GM21723 (cell line): ENCODE data around the gene HAUS8.

ENCODE experiments used
- ATAC-seq: cut with Tn5 transposase; IDR thresholded peaks from one replicate; pipeline ENCODE4 v1.9.1; 2021; ENCODE audit warnings: mild to moderate bottlenecking, moderate library complexity; ENCODE audit not compliant: unreplicated experiment

Gene HAUS8

GRCh38 chr19:17076543-17076991 is 1.3 kb upstream of the HAUS8 start:
- no peak for ATAC-seq

DNA sequence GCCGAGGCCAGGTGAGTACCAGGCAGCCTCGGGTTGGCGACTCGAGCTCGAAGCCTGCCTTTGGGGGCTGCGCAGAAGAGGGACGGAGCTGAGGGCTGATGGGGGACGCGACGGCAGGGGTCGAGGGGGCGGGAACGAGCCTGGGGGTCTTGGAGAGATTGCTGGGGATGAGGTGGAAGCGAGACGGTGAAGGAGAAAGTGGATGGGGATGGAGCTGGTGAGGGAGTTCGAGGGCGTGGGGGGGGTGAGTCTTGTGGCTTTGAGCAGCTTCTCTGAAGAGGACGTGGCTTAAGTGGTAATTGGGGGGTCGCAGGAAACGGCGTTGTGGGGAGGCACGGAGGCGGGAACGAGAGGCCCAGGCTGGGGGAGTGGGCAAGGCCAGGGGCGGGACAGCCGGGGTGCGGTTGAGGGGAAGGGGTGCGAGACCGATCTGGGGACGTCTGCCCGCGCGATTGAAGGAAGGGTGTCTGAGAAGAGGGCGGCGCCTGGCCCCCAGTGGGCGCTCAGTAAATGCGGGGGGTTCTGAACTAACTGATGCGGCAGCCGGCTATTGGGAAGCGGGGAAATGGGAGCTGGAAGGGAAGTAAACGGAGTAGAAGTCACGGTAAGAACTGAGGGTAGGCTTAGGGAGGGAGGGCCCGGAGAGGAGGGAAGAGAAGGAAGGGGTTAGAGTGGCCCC is 751 bp upstream of the HAUS8 start:
- no peak for ATAC-seq

DNA sequence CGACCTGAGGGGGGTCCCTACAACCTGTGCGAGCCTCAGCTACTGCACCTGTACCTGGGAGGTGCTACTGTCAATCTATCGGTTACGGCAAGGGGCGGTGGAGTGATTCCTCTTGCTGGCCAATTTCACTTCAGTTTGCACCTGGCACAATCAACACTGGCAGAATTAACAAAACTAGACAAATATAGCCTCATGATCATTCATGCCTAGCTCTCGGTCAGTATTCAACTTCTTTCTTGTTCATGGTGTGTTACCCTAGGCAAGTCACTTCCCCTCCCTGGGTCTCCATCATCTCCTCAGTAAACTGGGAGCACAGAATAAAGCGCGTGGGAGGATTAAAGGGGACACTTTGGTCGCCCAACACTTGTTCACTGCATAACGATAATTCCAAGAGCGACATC is 618 bp downstream of the HAUS8 start:
- no peak for ATAC-seq

DNA sequence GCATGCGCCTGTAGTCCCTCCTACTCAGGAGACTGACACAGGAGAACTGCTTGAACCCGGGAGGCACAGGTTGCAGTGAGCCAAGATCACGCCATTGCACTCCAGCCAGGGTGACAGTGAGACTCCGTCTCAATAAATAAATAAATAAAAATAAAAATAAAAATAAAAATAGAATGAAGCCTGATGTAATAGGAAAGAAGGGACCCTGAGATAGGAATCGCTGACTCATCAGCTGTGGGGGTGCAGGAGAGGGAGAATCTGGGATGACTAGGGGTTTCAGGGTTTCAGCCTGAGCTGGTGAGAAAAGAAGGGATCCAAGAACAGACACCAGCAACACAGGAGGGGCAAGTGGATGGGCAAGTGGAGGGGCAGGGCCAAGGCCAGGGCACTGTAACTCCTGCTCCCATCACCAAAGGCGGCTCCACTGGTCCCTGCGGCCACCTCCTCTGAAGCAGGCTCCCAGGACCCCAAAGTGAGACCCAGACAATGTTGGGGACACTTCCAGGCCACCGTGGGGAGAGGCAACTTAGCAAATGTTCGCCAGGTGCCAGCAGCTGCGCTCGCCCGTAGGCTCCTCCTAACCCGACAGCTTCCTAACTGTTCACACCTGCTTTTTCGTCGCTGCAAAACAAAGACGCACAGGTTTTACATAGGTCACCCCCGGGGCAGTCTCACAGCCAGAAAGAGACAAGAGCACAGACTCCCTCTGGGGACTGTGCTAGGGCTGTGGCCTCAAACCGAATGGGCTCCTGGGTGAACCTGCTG is 1.2 kb downstream of the HAUS8 start:
- ATAC-seq, result no peak

DNA sequence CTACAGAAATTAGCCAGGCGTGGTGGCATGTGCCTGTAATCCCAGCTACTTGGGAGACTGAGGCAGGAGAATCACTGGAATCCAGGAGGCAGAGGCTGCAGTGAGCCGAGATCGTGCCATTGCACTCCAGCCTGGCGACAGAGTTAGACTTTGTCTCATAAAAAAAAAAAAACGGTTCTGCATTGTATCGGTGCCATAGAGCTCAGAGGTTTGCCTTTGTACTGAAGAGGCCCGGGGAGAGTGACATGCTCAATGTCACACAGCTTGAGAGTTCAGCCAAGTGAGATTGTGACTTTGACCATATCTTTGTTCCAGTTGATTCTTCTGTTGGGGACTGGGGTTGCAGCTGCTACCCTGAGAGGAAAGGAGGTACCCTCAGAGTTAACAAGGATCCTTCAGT is 4.3 kb downstream of the HAUS8 start:
- ATAC-seq, result no peak

DNA sequence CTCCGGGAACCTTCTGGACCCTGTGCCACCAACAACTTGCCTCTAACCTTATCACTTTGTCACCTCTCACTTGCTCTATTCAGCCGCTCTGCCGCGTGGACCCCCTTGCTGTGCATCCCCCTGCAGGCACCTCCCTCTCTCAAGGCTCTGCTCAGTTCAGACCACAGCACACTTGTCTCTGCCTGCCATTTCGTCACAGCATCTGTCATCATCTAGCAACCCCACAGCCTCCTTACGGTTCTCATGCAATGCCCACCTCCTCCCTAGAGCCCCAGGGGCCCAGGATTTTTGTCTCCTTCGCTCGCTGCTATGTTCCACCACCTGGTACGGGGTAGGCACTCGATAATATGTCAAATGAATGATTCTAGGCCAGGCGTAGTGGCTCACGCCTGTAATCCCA is 4.8 kb downstream of the HAUS8 start:
- ATAC-seq, result no peak

GRCh38 chr19:17069193-17069592 is 6.1 kb downstream of the HAUS8 start:
- no peak for ATAC-seq

DNA sequence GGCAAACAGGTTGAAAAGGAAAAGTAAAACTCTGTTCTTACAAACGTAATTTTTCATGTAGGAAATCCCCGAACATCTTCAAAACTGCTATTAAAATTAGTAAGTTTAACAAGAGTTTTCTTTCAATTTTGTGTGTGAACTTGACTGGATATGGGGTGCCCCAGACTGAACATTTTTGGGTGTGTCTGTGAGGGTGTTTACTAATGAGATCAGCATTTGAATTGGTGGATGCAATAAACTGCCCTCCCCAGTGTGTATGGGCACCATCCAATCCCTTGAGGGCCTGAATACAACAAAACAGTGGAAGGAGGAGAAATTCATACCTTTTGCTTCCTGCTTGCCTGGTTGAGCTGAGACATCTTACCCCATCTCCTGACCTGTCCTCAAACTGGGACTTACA is 11.8 kb downstream of the HAUS8 start:
- ATAC-seq, result no peak

- no peak for ATAC-seq
Observed at GRCh38 chr19:17061691-17062090, 13.6 kb downstream of the HAUS8 start.

DNA sequence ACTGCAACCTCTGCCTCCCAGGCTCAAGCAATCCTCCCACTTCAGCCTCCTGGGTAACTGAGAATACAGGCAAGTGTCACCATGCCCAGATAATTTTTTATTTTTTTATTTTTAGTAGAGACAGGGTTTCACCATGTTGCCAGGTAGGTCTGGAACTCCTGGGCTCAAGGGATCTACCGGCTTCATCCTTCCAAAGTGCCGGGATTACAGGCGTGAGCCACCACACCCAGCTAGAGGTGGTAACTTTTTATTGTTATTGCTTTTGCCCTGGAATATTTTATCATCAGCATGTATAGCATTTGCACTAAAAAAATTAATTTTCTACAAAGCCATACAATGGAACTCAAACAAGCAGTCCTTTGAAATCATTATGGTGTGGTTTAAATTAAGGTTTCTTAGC is 14.0 kb downstream of the HAUS8 start:
- no peak for ATAC-seq

GRCh38 chr19:17060802-17061201 is 14.4 kb downstream of the HAUS8 start:
- ATAC-seq, result no peak

GRCh38 chr19:17058236-17058635 is 17.0 kb downstream of the HAUS8 start:
- no peak for ATAC-seq

DNA sequence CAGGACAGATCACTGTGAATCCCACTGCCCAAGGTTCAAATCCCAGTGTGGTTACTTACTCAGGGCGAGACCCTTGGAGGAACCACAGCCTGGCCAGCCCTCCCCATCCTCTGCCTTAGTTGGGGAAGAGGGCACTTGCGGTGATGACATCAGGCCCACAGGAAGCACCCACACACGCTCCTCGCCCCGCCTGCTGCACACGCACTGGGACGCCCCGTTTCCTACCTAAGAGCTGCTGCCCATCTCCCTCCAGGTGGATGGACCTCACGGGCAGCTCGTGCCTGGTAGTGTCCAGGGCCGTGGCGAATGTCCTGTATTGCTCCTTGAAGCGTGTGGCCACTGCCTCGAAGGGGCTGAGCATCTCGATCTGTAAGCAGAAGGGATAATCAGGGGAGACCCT is 19.6 kb downstream of the HAUS8 start:
- ATAC-seq, result no peak

GRCh38 chr19:17054746-17055145 is 20.5 kb downstream of the HAUS8 start:
- ATAC-seq, result no peak

DNA sequence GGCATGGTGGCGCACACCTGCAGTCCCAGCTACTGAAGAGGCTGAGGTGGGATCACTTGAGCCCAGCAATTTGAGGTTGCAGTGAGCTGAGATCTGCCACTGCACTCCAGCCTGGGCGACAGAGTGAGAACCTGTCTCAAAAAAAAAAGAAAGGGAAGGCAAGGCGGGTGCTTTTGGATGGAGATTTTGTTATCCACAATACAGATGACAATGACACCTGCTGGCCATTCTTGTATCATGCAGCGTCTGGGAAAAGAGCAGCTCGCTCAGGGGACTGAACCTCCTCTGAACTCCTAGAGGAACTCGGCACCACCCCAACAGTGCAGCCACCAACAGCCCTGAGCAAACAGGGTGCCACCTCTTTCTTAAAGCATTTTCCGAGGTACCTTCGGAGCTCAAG is 22.8 kb downstream of the HAUS8 start:
- ATAC-seq, result no peak

DNA sequence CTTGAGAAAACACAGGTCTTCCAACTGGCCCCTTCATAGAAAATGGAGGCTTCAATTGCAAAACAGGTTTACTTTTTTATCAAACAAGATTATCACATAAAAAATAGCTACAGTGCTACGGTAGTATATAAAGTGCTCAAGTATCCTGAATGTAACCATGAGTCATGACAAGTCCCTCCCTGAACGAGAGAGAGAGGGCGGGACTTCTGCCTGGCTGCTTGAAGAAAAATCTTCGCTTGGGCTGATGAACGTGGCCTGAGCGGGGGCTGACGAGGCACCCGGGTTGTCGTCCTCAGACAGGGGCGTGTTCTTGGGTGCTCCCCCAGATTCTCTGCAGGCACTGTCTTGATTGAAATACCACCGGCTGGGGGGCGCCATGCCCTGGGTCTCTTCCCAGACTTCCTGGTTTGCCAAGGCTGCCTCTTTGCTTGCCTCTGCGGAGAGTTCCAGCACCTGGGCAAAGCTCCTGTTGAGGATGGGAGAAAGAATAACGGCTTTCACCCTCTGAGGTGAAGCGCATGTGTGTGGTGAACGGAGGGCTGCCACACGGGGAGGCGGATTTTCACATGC is 25.5 kb downstream of the HAUS8 start:
- ATAC-seq, result no peak

DNA sequence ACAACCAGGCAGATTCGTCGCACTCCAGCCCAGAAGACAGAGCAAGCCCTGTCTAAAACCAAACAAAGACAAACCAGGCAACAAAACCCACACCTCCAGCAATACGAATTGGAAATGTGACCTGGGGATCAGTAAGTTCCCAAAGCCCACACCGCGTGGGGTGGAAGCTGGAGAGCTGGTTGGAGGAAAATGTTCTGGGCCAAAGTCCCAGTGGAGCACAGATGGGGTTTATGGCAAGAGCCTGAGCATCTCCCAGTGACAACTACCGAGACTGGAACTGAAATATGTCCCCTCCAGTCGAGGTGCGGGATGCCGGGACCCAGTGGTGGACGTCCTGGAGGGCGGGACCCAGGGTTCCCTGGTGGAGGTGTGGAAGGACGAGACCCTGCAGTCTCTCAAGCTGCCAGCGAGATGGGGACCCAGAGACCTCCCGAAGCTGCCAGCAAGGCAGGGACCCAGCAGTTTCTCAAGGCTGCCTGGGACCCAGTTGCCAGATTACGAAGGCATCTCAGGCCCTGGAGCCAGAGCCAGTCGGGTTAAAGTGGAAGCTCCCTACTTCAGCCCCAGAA is 26.3 kb downstream of the HAUS8 start:
- no peak for ATAC-seq

GRCh38 chr19:17045907-17046502 is 29.2 kb downstream of the HAUS8 start:
- no peak for ATAC-seq

DNA sequence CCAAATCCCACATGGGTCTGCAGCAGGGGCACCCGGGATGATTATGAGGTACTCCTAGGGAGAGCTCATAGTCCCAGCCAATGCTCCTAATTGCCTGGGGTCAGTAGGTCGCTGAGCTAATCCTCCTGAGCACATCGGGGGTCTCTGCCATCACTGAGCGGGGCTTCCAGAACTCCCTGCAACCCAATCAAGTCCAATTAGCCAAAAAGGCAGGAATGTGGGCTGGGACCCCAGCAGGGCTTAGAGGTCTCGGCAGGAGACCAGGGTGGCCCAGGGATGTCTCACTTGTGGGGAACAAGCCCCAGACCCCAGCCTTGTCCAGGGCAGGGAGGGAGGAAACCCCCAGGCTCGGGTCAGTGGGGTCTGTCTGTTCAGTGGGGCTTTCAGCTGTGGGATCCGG is 31.5 kb downstream of the HAUS8 start:
- no peak for ATAC-seq

DNA sequence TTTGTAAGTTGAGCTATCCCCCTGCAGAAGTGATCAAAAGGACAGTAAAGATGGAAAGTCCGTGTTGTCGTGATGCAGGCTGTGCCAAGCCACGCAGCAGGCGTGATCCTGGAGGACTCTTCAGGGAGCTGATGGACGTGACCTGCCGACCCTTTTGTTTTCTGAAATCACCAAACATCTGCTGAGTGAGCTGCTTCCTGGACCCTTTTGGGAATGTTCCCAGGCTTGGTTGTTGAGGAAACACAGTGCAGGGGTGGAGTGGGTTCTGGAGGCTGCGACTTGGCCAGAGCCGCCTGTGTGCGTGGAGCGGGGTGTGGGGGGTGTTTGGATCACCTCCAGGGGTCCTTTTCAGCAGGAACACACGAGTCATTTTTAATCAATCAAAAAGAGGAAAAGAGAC is 33.3 kb downstream of the HAUS8 start:
- no peak for ATAC-seq

DNA sequence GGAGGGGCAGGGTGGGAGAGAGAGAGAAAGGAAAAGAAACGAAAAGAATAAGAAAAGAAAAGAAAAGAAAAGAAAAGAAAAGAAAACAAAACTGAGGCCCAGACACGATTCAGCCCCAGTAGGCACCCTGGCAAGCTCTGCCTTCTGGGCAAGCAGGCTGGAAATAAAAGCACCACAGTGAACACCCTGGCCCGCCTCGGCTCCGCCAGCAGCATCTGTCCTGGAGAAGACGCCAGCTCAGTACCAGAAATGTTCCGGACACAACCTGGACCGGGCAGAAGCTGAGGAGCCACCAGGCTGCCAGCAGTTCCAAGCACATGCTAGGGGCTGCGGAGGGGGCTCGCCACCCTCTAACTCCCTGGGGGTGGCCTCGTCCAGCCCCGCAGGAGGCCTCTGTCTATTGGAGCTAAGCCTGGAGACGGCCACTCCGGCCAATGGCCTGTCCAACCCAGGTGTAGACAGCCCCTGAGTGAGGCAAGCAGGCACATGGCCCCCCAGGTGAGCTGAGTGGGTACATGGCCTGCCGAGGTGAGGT is 37.2 kb downstream of the HAUS8 start:
- no peak for ATAC-seq
